ENCODE results near the gene NNAT. TPM values are rescaled to one million over a fixed set of nuclear protein-coding genes. Genes with fewer than 3 reads are reported as not detected.

The NNAT gene
- total and polyA plus RNA-seq, 4 donors: 0.09 to 0.24 TPM; not detected in 2

DNA sequence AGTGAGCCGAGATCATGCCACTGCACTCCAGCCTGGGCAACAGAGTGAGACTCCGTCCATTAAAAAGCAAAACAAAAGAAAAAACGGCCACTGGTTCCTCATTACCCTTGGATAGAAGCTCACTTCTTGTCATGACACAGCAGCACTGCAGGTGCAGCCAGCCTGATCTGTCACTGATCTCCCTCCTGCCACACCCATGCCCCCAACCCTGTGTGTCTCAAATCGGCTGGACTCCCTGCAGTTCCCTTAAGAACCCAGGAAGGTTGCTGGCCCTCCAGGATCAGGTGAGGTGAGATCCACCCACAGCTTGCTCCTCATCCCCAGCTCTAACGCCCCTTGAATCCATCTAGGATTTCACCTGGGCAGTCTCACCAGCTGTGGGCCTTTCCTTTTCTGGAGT, 26.3 kb upstream of the NNAT start:
- no peak for DNase-seq (ENCODE audit: low spot score)
- no peaks in the 10 kb centered on the region for H3K27me3 ChIP-seq (ENCODE audit: control insufficient read depth in 4 of 4, insufficient read depth in 4 of 4, low read length in 3 of 4)

GRCh38 chr20:37498066-37498665, 22.9 kb upstream of the NNAT start:
- H3K9ac ChIP-seq (ENCODE audit: low read depth in 1 of 2, low read length in 2 of 2): no peak overlapping the region
- WGBS: 92% methylated on average over 2 of the region's 2 CpGs
- H3K27me3 ChIP-seq (ENCODE audit: control insufficient read depth in 4 of 4, insufficient read depth in 4 of 4, low read length in 3 of 4): no peaks in the 10 kb centered on the region
- TF ChIP-seq HNF4A (conservative IDR thresholded peaks at IDR 0.05): no peak
- TF ChIP-seq NR2F2 (IDR thresholded peaks at IDR 0.05): no peak
- TF ChIP-seq RAD21 (IDR thresholded peaks at IDR 0.05): no peak
- TF ChIP-seq, protein P1, sequence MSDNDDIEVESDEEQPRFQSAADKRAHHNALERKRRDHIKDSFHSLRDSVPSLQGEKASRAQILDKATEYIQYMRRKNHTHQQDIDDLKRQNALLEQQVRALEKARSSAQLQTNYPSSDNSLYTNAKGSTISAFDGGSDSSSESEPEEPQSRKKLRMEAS (IDR thresholded peaks at IDR 0.05): no peak
- DNase-seq (ENCODE audit: low spot score): no peak
- no peaks in the 10 kb centered on the region for H3K9me3 ChIP-seq (ENCODE audit: control insufficient read depth in 4 of 4, low read length in 3 of 4)
- H3K36me3 ChIP-seq (ENCODE audit: control insufficient read depth in 4 of 4, insufficient read depth in 3 of 4, low read depth in 1 of 4, low read length in 3 of 4): no peaks in the 10 kb centered on the region
- H3K4me3 ChIP-seq (ENCODE audit: low read depth in 1 of 3, low read length in 3 of 3): no peak overlapping the region
- H3K27ac ChIP-seq (ENCODE audit: low read depth in 1 of 2, low read length in 2 of 2): no peak overlapping the region
- H3K4me1 ChIP-seq (ENCODE audit: control insufficient read depth in 4 of 4, insufficient read depth in 4 of 4, low read length in 3 of 4): no peaks in the 10 kb centered on the region

More for the DNA sequence above, 26.3 kb upstream of the NNAT start:
- no peaks in the 10 kb centered on the region for H3K4me1 ChIP-seq (ENCODE audit: control insufficient read depth in 4 of 4, insufficient read depth in 4 of 4, low read length in 3 of 4)
- H3K9ac ChIP-seq (ENCODE audit: low read depth in 1 of 2, low read length in 2 of 2): no peak overlapping the region
- TF ChIP-seq RXRA (IDR thresholded peaks at IDR 0.05): no peak
- no peak for TF ChIP-seq SP1 (IDR thresholded peaks at IDR 0.05)
- TF ChIP-seq, protein P2, sequence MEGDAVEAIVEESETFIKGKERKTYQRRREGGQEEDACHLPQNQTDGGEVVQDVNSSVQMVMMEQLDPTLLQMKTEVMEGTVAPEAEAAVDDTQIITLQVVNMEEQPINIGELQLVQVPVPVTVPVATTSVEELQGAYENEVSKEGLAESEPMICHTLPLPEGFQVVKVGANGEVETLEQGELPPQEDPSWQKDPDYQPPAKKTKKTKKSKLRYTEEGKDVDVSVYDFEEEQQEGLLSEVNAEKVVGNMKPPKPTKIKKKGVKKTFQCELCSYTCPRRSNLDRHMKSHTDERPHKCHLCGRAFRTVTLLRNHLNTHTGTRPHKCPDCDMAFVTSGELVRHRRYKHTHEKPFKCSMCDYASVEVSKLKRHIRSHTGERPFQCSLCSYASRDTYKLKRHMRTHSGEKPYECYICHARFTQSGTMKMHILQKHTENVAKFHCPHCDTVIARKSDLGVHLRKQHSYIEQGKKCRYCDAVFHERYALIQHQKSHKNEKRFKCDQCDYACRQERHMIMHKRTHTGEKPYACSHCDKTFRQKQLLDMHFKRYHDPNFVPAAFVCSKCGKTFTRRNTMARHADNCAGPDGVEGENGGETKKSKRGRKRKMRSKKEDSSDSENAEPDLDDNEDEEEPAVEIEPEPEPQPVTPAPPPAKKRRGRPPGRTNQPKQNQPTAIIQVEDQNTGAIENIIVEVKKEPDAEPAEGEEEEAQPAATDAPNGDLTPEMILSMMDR (IDR thresholded peaks at IDR 0.05; ENCODE audit: low read depth, low read length, missing input control): no peak
- no peak for TF ChIP-seq GABPA (IDR thresholded peaks at IDR 0.05 in 1 of 2, conservative IDR thresholded peaks at IDR 0.05 in 1 of 2)
- TF ChIP-seq RAD21 (IDR thresholded peaks at IDR 0.05): no peak
- TF ChIP-seq, protein P1 (IDR thresholded peaks at IDR 0.05): no peak
- no peak for TF ChIP-seq REST (IDR thresholded peaks at IDR 0.05)
- no peak for TF ChIP-seq HNF4A (conservative IDR thresholded peaks at IDR 0.05)
- no peak for TF ChIP-seq HNF4G (IDR thresholded peaks at IDR 0.05)
- no peak for TF ChIP-seq FOXA1 (IDR thresholded peaks at IDR 0.05)
- TF ChIP-seq EGR1 (IDR thresholded peaks at IDR 0.05; ENCODE audit: low read depth in 2 of 2): no peak
- TF ChIP-seq, protein P3, sequence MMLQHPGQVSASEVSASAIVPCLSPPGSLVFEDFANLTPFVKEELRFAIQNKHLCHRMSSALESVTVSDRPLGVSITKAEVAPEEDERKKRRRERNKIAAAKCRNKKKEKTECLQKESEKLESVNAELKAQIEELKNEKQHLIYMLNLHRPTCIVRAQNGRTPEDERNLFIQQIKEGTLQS (IDR thresholded peaks at IDR 0.05): no peak
- TF ChIP-seq TAF1 (conservative IDR thresholded peaks at IDR 0.05): no peak
- no peak for TF ChIP-seq FOXA2 (IDR thresholded peaks at IDR 0.05)
- no peak for TF ChIP-seq JUND (IDR thresholded peaks at IDR 0.05)
- no peak for TF ChIP-seq NR2F2 (IDR thresholded peaks at IDR 0.05)
- WGBS: 89% methylated on average over 5 of the region's 5 CpGs
- H3K9me3 ChIP-seq (ENCODE audit: control insufficient read depth in 4 of 4, low read length in 3 of 4): no peaks in the 10 kb centered on the region
- no peak overlapping the region for H3K4me3 ChIP-seq (ENCODE audit: low read depth in 1 of 3, low read length in 3 of 3)
- no peak overlapping the region for H3K27ac ChIP-seq (ENCODE audit: low read depth in 1 of 2, low read length in 2 of 2)
- H3K36me3 ChIP-seq (ENCODE audit: control insufficient read depth in 4 of 4, insufficient read depth in 3 of 4, low read depth in 1 of 4, low read length in 3 of 4): no peaks in the 10 kb centered on the region
